ENCODE measurements around the gene DENND5A. TPM values are rescaled to one million over a fixed set of nuclear protein-coding genes. Genes with fewer than 3 reads are reported as not detected.

DENND5A gene
- total and polyA plus RNA-seq, 9 of the 15 experiments (the other 6 are each of a cell fraction or from before 2014, with no cell fraction given): 11.7 to 130 (median 46.3) TPM

- TF ChIP-seq EZH2 (IDR thresholded peaks at IDR 0.05; ENCODE audit: borderline replicate concordance, low read depth, low read length) (no peak), ZSCAN32 (CRISPR knock-in tag; IDR thresholded peaks at IDR 0.05) (0 out of 2 replicates have a peak, but pooled peaks have one; percentile 1), CTBP1 (IDR thresholded peaks at IDR 0.05; ENCODE audit: borderline replicate concordance) (peak; percentile 47; the same call in 1 of the 2 replicates), RAD21 (CRISPR knock-in tag; conservative IDR thresholded peaks at IDR 0.05 in 1 of 2, IDR thresholded peaks at IDR 0.05 in 1 of 2) (peak in 1 of 2 experiments; percentile 36; a peak in 2 of 4 replicates), NFE2 (IDR thresholded peaks at IDR 0.05; ENCODE audit: low read depth) (0 out of 2 replicates have a peak, but pooled peaks have one; percentile 8)
Measured at GRCh38 chr11:9265211-9266131, at the start of gene DENND5A (continued).

GRCh38 chr11:9314291-9315077, 49.3 kb upstream of the DENND5A start, which contains the start of gene TMEM41B:
Gene TMEM41B (minus strand): TSS chr11:9314593. CDS start chr11:9314441, 152 bp downstream.
- intact Hi-C loops (cut with micrococcal nuclease) (loop anchor here (1.0 kb wide), 2 partner anchors 50 to 70 kb away; partner anchors contain the start of gene IPO7), in situ Hi-C loops (cut with MboI) (loop anchor here (5.0 kb wide), 1 partner anchor 48 kb away; no protein-coding TSS in a partner anchor)
- H3K27ac ChIP-seq (ENCODE audit: extremely low read depth, low read depth, low read length): peak within 1 kb of the TSS; percentile 100
- peaks cover 5% of the 10 kb centered on the region; the same call in 1 of the 2 replicates for H4K20me1 ChIP-seq (replicated peaks; ENCODE audit: control insufficient read depth, insufficient read depth, low read length)
- peaks cover 51% of the 10 kb centered on the region for H3K79me2 ChIP-seq (ENCODE audit: control insufficient read depth, insufficient read depth, low read length)
- DNase-seq (ENCODE audit: extremely low read depth in 1 of 4, low spot score in 3 of 4) (peak; percentile 99), ATAC-seq (peak; percentile 95), FAIRE-seq (peak; percentile 98)
- H2AFZ ChIP-seq (ENCODE audit: low read depth, low read length): peak within 1 kb of the TSS; percentile 87
- H3K9me3 ChIP-seq (replicated peaks; ENCODE audit: control insufficient read depth, insufficient read depth, low read depth, low read length): 0 out of 2 replicates have a peak, but pooled peaks cover under 1% of the 10 kb centered on the region
- BruUV-seq (replicated peaks): no TSS peak
- ChIA-PET POLR2A (interaction anchor here (0.6 to 2.1 kb wide), 26 partner anchors 9 to 395 kb away, joined by 3 to 18 read pairs (median 4); partner anchors contain the start of genes DENND5A, IPO7 and ZNF143), CTCF (ENCODE audit: low intra/inter-chr PET ratio) (no interaction called here)
- WGBS (ENCODE audit: insufficient coverage, low coverage, missing lambda C conversion rate): under 1% methylated on average over 42 of the region's 71 CpGs
- no peaks in the 10 kb centered on the region for H3K27me3 ChIP-seq (ENCODE audit: control insufficient read depth in 2 of 2, insufficient read depth in 2 of 2, low read length in 2 of 2)
- H3K9ac ChIP-seq (ENCODE audit: insufficient read depth in 1 of 2, low read depth in 2 of 2, low read length in 2 of 2): peak within 1 kb of the TSS; percentile 96 to 99
- peaks cover 7% of the 10 kb centered on the region for H3K9me1 ChIP-seq (ENCODE audit: control insufficient read depth, insufficient read depth, low read length)
- peak within 1 kb of the TSS; percentile 99 for H3K4me2 ChIP-seq (ENCODE audit: insufficient read depth, low read length)
- peak within 1 kb of the TSS; percentile 97 for H3K4me3 ChIP-seq
- peaks cover 23 to 32% of the 10 kb centered on the region in 2 experiments for H3K4me1 ChIP-seq (replicated peaks in 1 of 2; ENCODE audit: control insufficient read depth in 2 of 2, insufficient read depth in 2 of 2, low read length in 2 of 2)
- H3K36me3 ChIP-seq (ENCODE audit: control insufficient read depth, insufficient read depth, low read length): peaks cover 16% of the 10 kb centered on the region; the same call in 2 of the 3 replicates
- TF ChIP-seq ZBTB2 (IDR thresholded peaks at IDR 0.05): peak; percentile 53; the same call in 1 of the 2 replicates
- TF ChIP-seq CHD4 (IDR thresholded peaks at IDR 0.05; ENCODE audit: insufficient read depth, insufficient replicate concordance, low read depth, low read length, poor library complexity, severe bottlenecking): no peak
- TF ChIP-seq BRD4 (IDR thresholded peaks at IDR 0.05): peak; percentile 16; the same call in 1 of the 2 replicates
- peak; percentile 39; the same call in 1 of the 2 replicates for TF ChIP-seq CHCHD3 (CRISPR knock-in tag; IDR thresholded peaks at IDR 0.05)
- peak; percentile 54; the same call in 1 of the 2 replicates for TF ChIP-seq CTBP1 (IDR thresholded peaks at IDR 0.05; ENCODE audit: borderline replicate concordance)
- TF ChIP-seq FOXK2 (conservative IDR thresholded peaks at IDR 0.05 in 1 of 2, IDR thresholded peaks at IDR 0.05 in 1 of 2; ENCODE audit: low read depth in 2 of 2): peak; percentile 64 to 70; a peak in 3 of 4 replicates
- TF ChIP-seq PTBP1 (IDR thresholded peaks at IDR 0.05; ENCODE audit: low read depth, low read length): no peak
- 0 out of 2 replicates have a peak, but pooled peaks have one; percentile 10 for TF ChIP-seq FOXP1 (CRISPR knock-in tag; IDR thresholded peaks at IDR 0.05)
- peak; percentile 19; the same call in 1 of the 2 replicates for TF ChIP-seq TCF3 (CRISPR knock-in tag; IDR thresholded peaks at IDR 0.05)
- no peak for TF ChIP-seq EHMT2 (IDR thresholded peaks at IDR 0.05)
